Smooth muscle cell (in vitro differentiated cells): ENCODE results near the gene MICAL3. TPM values are rescaled to one million over a fixed set of nuclear protein-coding genes. Genes with fewer than 3 reads are reported as not detected.

Experiments used
- DNase-seq: peaks from one replicate; lab custom pipeline; 2025; ENCODE audit not compliant: unreplicated experiment; lab: John Stamatoyannopoulos, UW
- H2AFZ ChIP-seq: fragments of 200-600 bp; sonication (generic); 2 replicates; pipeline ENCODE4 v1.6.0; 2016; ENCODE audit warnings: antibody characterized with exemption, low read depth, mild to moderate bottlenecking
- H3F3A ChIP-seq: fragments of 200-600 bp; sonication (generic); 2 replicates; pipeline ENCODE4 v1.6.0; 2017; ENCODE audit warnings: antibody characterized with exemption, low read depth
- H3K27ac ChIP-seq: fragments of 200-600 bp; sonication (generic); 2 replicates; pipeline ENCODE4 v1.5.1; 2016; ENCODE audit warnings: low read depth, mild to moderate bottlenecking
- H3K27me3 ChIP-seq: fragments of 200-600 bp; sonication (generic); 2 replicates; pipeline ENCODE4 v1.6.1; 2016; ENCODE audit warnings: low read depth, mild to moderate bottlenecking
- H3K36me3 ChIP-seq: fragments of 200-600 bp; sonication (generic); 2 replicates; pipeline ENCODE4 v1.5.1; 2016; ENCODE audit warnings: low read depth
- H3K4me1 ChIP-seq: fragments of 200-600 bp; sonication (generic); 2 replicates; pipeline ENCODE4 v1.5.1; 2016; ENCODE audit warnings: low read depth
- H3K4me2 ChIP-seq: fragments of 200-600 bp; sonication (generic); 2 replicates; pipeline ENCODE4 v1.6.0; 2016; ENCODE audit warnings: mild to moderate bottlenecking
- H3K4me3 ChIP-seq: fragments of 200-600 bp; sonication (generic); 2 replicates; pipeline ENCODE4 v1.5.1; 2016; ENCODE audit warnings: mild to moderate bottlenecking
- H3K79me2 ChIP-seq: fragments of 200-600 bp; sonication (generic); 2 replicates; pipeline ENCODE4 v1.6.0; 2016; ENCODE audit warnings: low read depth, mild to moderate bottlenecking
- H3K9ac ChIP-seq: fragments of 200-600 bp; sonication (generic); 2 replicates; pipeline ENCODE4 v1.6.0; 2016; ENCODE audit warnings: low read depth
- H3K9me3 ChIP-seq: fragments of 200-600 bp; sonication (generic); replicated peaks from 2 replicates; pipeline ENCODE4 v1.5.1; 2016; ENCODE audit warnings: low read depth
- H4K20me1 ChIP-seq: fragments of 200-600 bp; sonication (generic); 2 replicates; pipeline ENCODE4 v1.6.0; 2016; ENCODE audit warnings: low read depth
- WGBS: methylation state at CpG from one replicate; pipeline ENCODE4 v1.1.7; 2016; ENCODE audit warnings: low lambda C conversion rate; 5-methylcytosine and 5-hydroxymethylcytosine counted together
- polyA plus RNA-seq: library from polyadenylated mRNA; unstranded; fragments of >200 nt; fragmentation: Nextera tagmentation; extraction: Ambion mirVana; gene quantifications from 2 replicates; pipeline ENCODE4 v1.2.1, GENCODE V29; 2016
- total RNA-seq: library from RNA; depleted of rRNA; stranded (reverse); fragments of >200 nt; gene quantifications from 2 replicates; pipeline ENCODE4 v1.2.3, GENCODE V29; 2014
- TF ChIP-seq, protein P1 (sequence below): fragments of 200-600 bp; sonication (generic); IDR thresholded peaks from 2 replicates; pipeline ENCODE4 v1.5.1; 2017; ENCODE audit warnings: borderline replicate concordance, mild to moderate bottlenecking, antibody characterized with exemption; ENCODE audit not compliant: insufficient read depth, poor library complexity, severe bottlenecking

Gene MICAL3
- total and polyA plus RNA-seq, 2 experiments from 2014 or later = 3.1 to 28.6 TPM

DNA sequence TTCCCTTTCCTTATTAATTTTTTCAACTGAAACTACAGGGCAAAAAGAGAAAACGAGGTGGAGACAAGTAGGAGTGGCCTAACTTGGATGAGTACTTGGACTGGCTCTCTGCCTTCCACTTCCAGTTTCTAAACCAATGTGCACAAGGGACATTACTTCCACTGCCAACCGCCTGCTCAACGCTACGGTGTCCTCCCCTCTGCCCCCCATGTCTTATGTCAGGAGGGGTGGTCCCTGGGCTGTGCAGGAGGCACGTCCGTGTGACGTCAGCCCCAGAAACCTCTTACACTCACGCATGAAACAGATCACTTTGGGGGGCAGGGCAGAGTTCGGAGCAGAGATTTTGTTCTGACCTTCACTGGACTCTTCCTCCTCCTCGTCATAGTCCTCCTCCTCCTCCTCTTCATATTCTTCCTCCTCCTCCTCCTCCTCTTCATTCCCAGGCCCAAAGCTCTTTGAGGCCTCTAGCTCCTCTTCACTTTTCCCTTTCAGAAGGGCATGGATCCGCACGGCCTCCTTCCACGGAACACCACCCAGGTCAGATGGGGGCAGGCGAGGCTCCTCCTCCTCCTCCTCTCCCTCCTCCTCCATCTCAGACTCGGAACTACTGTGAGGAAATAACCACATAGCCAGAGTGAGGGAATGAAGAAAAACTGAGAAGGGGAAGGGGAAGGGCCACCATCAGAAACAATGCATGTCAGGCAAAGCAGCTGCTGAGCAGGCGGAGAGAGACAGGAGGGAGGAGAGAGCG lies 192.7 kb downstream of the MICAL3 start:
- H3K4me2 ChIP-seq = no peak overlapping the region
- H3K27ac ChIP-seq = no peak overlapping the region
- H3K4me1 ChIP-seq = no peaks in the 10 kb centered on the region
- H3F3A ChIP-seq = no peaks in the 10 kb centered on the region
- DNase-seq = no peak
- no peak overlapping the region for H2AFZ ChIP-seq
- TF ChIP-seq, protein P1, sequence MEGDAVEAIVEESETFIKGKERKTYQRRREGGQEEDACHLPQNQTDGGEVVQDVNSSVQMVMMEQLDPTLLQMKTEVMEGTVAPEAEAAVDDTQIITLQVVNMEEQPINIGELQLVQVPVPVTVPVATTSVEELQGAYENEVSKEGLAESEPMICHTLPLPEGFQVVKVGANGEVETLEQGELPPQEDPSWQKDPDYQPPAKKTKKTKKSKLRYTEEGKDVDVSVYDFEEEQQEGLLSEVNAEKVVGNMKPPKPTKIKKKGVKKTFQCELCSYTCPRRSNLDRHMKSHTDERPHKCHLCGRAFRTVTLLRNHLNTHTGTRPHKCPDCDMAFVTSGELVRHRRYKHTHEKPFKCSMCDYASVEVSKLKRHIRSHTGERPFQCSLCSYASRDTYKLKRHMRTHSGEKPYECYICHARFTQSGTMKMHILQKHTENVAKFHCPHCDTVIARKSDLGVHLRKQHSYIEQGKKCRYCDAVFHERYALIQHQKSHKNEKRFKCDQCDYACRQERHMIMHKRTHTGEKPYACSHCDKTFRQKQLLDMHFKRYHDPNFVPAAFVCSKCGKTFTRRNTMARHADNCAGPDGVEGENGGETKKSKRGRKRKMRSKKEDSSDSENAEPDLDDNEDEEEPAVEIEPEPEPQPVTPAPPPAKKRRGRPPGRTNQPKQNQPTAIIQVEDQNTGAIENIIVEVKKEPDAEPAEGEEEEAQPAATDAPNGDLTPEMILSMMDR = no peak
- 90% methylated on average over 17 of the region's 17 CpGs for WGBS
- no peaks in the 10 kb centered on the region for H3K9me3 ChIP-seq
- H3K79me2 ChIP-seq = no peaks in the 10 kb centered on the region
- no peaks in the 10 kb centered on the region for H3K36me3 ChIP-seq
- no peaks in the 10 kb centered on the region for H3K27me3 ChIP-seq
- H3K9ac ChIP-seq = no peak overlapping the region
- no peaks in the 10 kb centered on the region for H4K20me1 ChIP-seq
- no peak overlapping the region for H3K4me3 ChIP-seq

DNA sequence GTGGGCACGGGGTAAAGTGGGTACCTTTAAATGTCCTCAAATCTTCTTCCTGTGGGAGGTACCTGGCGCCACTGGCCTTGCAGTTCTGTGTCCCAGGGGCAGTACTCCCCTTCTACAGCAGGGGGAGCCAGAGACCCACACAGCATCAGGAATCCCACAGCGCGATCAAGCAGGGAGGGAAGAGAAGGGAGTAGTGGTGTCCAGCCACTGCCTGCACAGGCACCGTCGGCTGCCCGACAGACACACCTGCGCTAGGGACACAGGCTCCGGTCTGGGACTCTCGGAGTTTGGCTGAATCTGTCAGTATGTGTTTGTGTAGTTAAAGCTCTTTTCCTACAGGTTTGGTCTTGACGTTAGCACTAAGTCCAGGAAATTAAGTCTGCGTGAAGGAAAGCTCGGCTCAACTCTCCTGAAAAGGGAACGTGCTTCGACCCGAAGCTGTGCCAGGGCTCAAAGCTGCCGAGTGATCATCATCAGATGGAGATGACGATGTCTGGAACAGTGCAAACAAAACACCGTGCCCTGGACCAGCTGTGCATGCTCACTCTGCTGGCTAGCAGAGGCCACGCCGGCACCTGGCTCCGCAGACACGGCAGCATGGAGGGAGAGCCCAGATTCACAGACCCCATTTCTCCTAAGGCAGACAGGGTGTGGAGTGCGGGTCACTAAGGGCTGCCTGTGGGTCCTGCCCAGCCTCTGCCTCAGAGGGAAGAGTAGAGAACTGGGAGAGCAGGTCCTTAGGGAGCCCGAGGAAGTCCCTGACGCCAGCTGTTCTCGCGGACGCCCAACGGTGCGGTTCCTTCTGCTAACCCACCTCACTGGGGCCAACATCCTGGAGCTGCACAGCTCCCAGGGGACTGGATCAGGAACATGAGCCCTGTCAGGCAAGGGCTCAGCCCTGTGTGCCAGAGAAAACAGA lies 194.1 kb downstream of the MICAL3 start:
- H3K79me2 ChIP-seq = no peaks in the 10 kb centered on the region
- TF ChIP-seq, protein P1 = peak; percentile 96
- no peak overlapping the region for H3K27ac ChIP-seq

DNA sequence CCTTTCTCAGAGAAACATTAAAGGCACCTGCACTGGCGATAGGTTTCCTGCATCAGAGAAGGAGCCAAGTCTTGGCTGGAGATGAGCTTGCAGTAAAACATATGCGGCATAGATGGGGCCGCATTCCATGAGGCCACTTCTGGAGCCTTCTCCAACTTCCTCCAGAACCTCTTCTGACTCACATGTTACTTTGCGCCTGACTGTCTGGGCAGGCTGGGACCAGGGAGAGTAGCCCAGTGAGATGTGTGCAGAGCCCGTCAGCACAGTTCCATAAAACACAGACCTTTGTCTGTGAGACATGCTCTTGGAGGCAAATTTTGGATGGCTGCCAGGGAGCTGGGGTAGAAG lies 194.7 kb downstream of the MICAL3 start:
- Histone ChIP-seq H3K79me2 (no peaks in the 10 kb centered on the region), H3K4me3 (no peak overlapping the region), H4K20me1 (no peaks in the 10 kb centered on the region), H3K27ac (no peak overlapping the region), H3K4me1 (no peaks in the 10 kb centered on the region), H3K9me3 (no peaks in the 10 kb centered on the region), H3K27me3 (no peaks in the 10 kb centered on the region), H3K36me3 (no peaks in the 10 kb centered on the region), H3K9ac (no peak overlapping the region), H3F3A (no peaks in the 10 kb centered on the region), H2AFZ (no peak overlapping the region), H3K4me2 (no peak overlapping the region)
- TF ChIP-seq, protein P1 = no peak
- no peak for DNase-seq
- WGBS = 90% methylated on average over 5 of the region's 5 CpGs

More for the DNA sequence above, 194.1 kb downstream of the MICAL3 start:
- Histone ChIP-seq H3F3A (no peaks in the 10 kb centered on the region), H3K27me3 (no peaks in the 10 kb centered on the region), H3K36me3 (no peaks in the 10 kb centered on the region), H3K9ac (no peak overlapping the region), H4K20me1 (no peaks in the 10 kb centered on the region), H3K4me3 (no peak overlapping the region), H3K9me3 (no peaks in the 10 kb centered on the region), H3K4me2 (no peak overlapping the region), H2AFZ (no peak overlapping the region), H3K4me1 (no peaks in the 10 kb centered on the region)
- DNase-seq = peak; percentile 70
- 70% methylated on average over 31 of the region's 31 CpGs for WGBS
